ENCODE results near the gene WIF1.

DNA sequence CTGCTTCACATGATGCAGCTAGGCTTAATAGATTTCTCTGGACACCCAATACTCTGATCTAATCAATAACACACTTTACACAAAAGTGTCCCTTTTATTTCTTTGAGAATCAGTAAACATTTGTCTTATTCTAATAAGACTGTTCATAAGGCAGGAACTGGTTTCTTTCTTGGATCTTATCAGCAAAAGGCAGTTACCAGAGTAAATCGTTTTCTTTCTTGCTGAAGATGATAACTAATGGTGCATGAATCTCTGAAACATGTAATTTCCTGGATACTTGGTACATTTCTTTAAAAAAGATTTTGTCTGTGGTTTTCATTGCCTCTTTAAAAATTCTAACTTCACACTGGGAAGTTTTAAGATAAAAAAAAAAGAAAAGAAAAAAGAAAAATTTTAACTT is 39.6 kb downstream of the WIF1 start:
- TF ChIP-seq POLR2A (IDR thresholded peaks at IDR 0.05): no peak
- TF ChIP-seq, protein P1, sequence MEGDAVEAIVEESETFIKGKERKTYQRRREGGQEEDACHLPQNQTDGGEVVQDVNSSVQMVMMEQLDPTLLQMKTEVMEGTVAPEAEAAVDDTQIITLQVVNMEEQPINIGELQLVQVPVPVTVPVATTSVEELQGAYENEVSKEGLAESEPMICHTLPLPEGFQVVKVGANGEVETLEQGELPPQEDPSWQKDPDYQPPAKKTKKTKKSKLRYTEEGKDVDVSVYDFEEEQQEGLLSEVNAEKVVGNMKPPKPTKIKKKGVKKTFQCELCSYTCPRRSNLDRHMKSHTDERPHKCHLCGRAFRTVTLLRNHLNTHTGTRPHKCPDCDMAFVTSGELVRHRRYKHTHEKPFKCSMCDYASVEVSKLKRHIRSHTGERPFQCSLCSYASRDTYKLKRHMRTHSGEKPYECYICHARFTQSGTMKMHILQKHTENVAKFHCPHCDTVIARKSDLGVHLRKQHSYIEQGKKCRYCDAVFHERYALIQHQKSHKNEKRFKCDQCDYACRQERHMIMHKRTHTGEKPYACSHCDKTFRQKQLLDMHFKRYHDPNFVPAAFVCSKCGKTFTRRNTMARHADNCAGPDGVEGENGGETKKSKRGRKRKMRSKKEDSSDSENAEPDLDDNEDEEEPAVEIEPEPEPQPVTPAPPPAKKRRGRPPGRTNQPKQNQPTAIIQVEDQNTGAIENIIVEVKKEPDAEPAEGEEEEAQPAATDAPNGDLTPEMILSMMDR (IDR thresholded peaks at IDR 0.05): no peak
